ENCODE results near the gene PPIL1. TPM values are rescaled to one million over a fixed set of nuclear protein-coding genes. Genes with fewer than 3 reads are reported as not detected.

Gene PPIL1
- total and polyA plus RNA-seq, 10 of the 15 experiments (the other 5 are each of a cell fraction or from before 2014, with no cell fraction given): 39.5 to 95.8 (median 70.5) TPM

DNA sequence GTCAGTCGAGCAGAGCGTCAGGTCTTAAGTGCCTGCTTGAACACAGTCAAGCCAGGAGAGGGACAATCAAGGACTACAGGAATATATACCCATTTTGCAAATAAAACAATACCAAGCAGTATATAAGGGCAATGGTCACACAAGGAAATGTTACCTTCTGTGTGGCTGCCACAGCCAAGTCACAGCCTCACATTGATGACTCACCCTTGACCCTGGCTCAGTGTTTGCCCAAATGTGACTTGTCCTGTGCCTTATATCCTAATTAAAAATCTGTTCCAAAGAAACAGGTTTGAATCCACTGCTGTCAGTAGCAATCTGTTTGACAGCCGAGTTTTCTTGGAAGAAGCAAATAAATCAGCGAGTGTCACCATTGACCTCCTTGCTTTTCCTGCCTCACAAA, 45.4 kb upstream of the PPIL1 start:
- intact Hi-C loops (cut with micrococcal nuclease; ENCODE audit: unreplicated experiment): no loop called here
- Histone ChIP-seq H3K4me3 (no peak overlapping the region), H3K36me3 (ENCODE audit: control insufficient read depth in 2 of 2, insufficient read depth in 2 of 2, low read length in 1 of 2) (peaks cover 2 to 12% of the 10 kb centered on the region in 2 experiments; a peak in 3 of 4 replicates), H3K9me3 (replicated peaks; ENCODE audit: control insufficient read depth, insufficient read depth, low read length) (no peaks in the 10 kb centered on the region), H3K27ac (ENCODE audit: control insufficient read depth, insufficient read depth) (no peak overlapping the region), H3K4me1 (ENCODE audit: control insufficient read depth, insufficient read depth, low read length) (no peaks in the 10 kb centered on the region), H4K20me1 (ENCODE audit: control insufficient read depth, insufficient read depth) (no peaks in the 10 kb centered on the region), H3K27me3 (replicated peaks in 1 of 2; ENCODE audit: control insufficient read depth in 2 of 2, insufficient read depth in 2 of 2, low read length in 1 of 2) (no peaks in the 10 kb centered on the region), H3K9ac (ENCODE audit: control insufficient read depth, insufficient read depth, low read length) (no peak overlapping the region), H3K4me2 (ENCODE audit: control insufficient read depth, insufficient read depth) (no peak overlapping the region), H2AFZ (ENCODE audit: control insufficient read depth, low read depth, low read length) (no peak overlapping the region), H3K79me2 (ENCODE audit: control insufficient read depth, insufficient read depth, low read length) (no peaks in the 10 kb centered on the region)
- ChIA-PET SMC1A (ENCODE audit: uncharacterized antibody, unreplicated experiment) (no interaction called here), RAD21 (ENCODE audit: unreplicated experiment) (no interaction called here), POLR2A (no interaction called here), CTCF (no interaction called here)
- no peak for ATAC-seq
- no peak for FAIRE-seq
- TF ChIP-seq CHD4 (IDR thresholded peaks at IDR 0.05): no peak
- TF ChIP-seq ATF2 (IDR thresholded peaks at IDR 0.05; ENCODE audit: low read length): no peak
- no peak for TF ChIP-seq PKNOX1 (IDR thresholded peaks at IDR 0.05)
- TF ChIP-seq, protein P1, sequence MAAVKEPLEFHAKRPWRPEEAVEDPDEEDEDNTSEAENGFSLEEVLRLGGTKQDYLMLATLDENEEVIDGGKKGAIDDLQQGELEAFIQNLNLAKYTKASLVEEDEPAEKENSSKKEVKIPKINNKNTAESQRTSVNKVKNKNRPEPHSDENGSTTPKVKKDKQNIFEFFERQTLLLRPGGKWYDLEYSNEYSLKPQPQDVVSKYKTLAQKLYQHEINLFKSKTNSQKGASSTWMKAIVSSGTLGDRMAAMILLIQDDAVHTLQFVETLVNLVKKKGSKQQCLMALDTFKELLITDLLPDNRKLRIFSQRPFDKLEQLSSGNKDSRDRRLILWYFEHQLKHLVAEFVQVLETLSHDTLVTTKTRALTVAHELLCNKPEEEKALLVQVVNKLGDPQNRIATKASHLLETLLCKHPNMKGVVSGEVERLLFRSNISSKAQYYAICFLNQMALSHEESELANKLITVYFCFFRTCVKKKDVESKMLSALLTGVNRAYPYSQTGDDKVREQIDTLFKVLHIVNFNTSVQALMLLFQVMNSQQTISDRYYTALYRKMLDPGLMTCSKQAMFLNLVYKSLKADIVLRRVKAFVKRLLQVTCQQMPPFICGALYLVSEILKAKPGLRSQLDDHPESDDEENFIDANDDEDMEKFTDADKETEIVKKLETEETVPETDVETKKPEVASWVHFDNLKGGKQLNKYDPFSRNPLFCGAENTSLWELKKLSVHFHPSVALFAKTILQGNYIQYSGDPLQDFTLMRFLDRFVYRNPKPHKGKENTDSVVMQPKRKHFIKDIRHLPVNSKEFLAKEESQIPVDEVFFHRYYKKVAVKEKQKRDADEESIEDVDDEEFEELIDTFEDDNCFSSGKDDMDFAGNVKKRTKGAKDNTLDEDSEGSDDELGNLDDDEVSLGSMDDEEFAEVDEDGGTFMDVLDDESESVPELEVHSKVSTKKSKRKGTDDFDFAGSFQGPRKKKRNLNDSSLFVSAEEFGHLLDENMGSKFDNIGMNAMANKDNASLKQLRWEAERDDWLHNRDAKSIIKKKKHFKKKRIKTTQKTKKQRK (IDR thresholded peaks at IDR 0.05; ENCODE audit: low read depth, low read length): no peak
- TF ChIP-seq BHLHE40 (IDR thresholded peaks at IDR 0.05; ENCODE audit: borderline replicate concordance in 1 of 2, low read depth in 2 of 2, low read length in 1 of 2): no peak
- no peak for DNase-seq (ENCODE audit: low read depth, low spot score)
- 98% methylated on average over 4 of the region's 4 CpGs for WGBS (ENCODE audit: insufficient coverage, insufficient replicate concordance, low lambda C conversion rate, missing lambda C conversion rate)
- no TSS peak for BruUV-seq (replicated peaks)
- in situ Hi-C loops (cut with MboI): no loop called here

Data from GM12878 (cell line).